Stomach smooth muscle (tissue), 2 donors: ENCODE data around the gene UGDH.

ENCODE experiments used
- H3K27ac ChIP-seq: one replicate; pipeline ENCODE4 v1.7.0; 2013; ENCODE audit warnings: mild to moderate bottlenecking, low read length, inconsistent platforms
- H3K27me3 ChIP-seq, 2 donors: one replicate each; pipeline ENCODE4 v1.7.0; 2013; ENCODE audit warnings: low read length in 2 of 2; ENCODE audit not compliant: insufficient read depth in 2 of 2, control insufficient read depth in 1 of 2
- H3K36me3 ChIP-seq, 2 donors: one replicate each; pipeline ENCODE4 v1.7.0; 2013; ENCODE audit warnings: low read length in 2 of 2; ENCODE audit not compliant: control insufficient read depth in 2 of 2, insufficient read depth in 2 of 2
- H3K4me1 ChIP-seq: one replicate; pipeline ENCODE4 v1.7.0; 2013; ENCODE audit warnings: low read length; ENCODE audit not compliant: control insufficient read depth, insufficient read depth
- H3K4me3 ChIP-seq, 2 donors: one replicate each; pipeline ENCODE4 v1.7.0; 2013; ENCODE audit warnings: low read length in 2 of 2
- H3K9ac ChIP-seq, 2 donors: one replicate each; pipeline ENCODE4 v1.7.0; 2013; ENCODE audit warnings: low read length in 2 of 2, mild to moderate bottlenecking in 1 of 2
- H3K9me3 ChIP-seq, 2 donors: one replicate each; pipeline ENCODE4 v1.7.0; 2013; ENCODE audit warnings: low read length in 2 of 2; ENCODE audit not compliant: control insufficient read depth in 2 of 2
- donor health status: healthy.
- donor health status: Pancreatic carcinoma.

Gene UGDH

DNA sequence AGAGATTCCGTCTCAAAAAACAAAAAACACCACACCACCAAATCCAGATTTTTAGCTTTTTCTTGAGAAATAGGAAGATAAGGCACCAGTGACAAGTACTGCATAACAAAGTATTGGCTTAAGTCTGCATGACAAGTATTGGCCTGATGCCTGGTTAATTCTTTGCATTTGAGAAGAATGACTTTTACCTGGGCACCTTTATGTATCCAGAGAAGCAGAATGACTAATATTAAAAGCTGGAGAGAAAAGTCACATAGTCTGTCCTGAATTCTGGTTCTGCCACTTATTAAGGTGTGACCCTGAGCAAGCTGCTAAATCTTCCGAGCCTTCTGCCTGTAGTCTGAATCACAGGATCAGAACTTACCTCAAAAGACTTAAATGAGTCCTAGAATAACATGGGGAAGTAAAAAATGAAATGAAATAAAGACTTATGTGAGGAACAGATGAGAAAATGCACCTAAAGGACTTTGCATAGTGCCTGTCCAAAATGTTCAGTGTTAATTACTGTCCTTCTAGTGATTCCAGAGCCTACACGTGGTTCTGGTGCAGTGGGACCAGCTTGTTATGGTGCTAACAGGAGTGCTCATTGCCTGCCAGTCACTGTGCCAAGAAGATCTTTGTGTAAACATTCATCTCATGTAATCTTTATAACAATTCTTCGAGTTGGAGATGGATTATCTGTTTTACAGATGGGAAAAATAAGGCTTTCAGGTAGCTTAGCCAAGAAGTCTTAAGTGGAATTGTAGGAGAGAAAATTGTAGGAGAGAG, 31.6 kb downstream of the UGDH start:
- Histone ChIP-seq H3K4me3 (no peak overlapping the region), H3K36me3 (peaks cover 3 to 7% of the 10 kb centered on the region in 2 donors), H3K9ac (no peak overlapping the region), H3K4me1 (no peaks in the 10 kb centered on the region), H3K27ac (no peak overlapping the region), H3K27me3 (no peaks in the 10 kb centered on the region), H3K9me3 (no peaks in the 10 kb centered on the region)

DNA sequence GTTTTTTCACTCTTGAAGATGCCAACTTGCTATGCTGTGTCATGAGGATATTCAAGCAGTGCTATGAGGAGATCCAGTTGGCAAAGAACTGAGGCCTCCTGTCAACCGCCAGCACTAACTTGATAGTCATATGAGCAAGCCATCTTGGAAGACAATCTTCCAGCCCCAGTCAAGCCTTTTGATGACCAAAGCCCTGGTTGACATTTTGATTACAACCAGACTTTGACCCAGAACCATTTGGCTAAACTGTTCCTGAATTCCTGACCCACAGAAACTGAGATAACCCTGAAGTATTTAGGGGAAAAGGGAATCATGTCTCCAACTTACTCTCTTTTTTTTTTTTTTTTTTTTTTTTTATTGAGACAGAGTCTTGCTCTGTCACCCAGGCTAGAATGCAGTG, 32.9 kb downstream of the UGDH start:
- peaks cover 3 to 5% of the 10 kb centered on the region in 2 donors for H3K36me3 ChIP-seq
- H3K27ac ChIP-seq, result no peak overlapping the region
- no peaks in the 10 kb centered on the region for H3K4me1 ChIP-seq
- H3K27me3 ChIP-seq, result no peaks in the 10 kb centered on the region
- no peak overlapping the region for H3K4me3 ChIP-seq
- no peaks in the 10 kb centered on the region for H3K9me3 ChIP-seq
- H3K9ac ChIP-seq, result no peak overlapping the region

DNA sequence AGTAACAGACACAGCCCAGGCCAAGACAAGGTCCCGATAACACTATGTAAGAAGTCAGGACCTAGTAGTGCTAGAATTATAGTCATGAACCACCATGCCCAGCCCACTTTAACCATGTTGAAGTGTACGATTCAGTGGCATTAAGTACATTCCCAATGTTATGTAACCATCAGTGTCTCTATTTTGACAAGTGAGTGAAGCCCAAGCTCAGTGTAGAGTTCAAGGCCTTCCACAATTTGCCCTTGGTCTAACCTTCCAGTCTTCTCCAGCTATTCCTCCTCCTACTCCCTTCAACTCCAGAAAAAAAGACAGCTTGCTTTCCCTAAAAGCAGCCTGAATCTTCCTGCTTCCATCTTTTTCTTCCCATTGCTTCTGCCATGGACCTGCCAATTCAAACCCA, 36.9 kb downstream of the UGDH start:
- H3K4me3 ChIP-seq, result no peak overlapping the region
- H3K9me3 ChIP-seq, result no peaks in the 10 kb centered on the region
- H3K9ac ChIP-seq, result no peak overlapping the region
- no peak overlapping the region for H3K27ac ChIP-seq
- no peaks in the 10 kb centered on the region for H3K36me3 ChIP-seq
- no peaks in the 10 kb centered on the region for H3K27me3 ChIP-seq
- no peaks in the 10 kb centered on the region for H3K4me1 ChIP-seq

DNA sequence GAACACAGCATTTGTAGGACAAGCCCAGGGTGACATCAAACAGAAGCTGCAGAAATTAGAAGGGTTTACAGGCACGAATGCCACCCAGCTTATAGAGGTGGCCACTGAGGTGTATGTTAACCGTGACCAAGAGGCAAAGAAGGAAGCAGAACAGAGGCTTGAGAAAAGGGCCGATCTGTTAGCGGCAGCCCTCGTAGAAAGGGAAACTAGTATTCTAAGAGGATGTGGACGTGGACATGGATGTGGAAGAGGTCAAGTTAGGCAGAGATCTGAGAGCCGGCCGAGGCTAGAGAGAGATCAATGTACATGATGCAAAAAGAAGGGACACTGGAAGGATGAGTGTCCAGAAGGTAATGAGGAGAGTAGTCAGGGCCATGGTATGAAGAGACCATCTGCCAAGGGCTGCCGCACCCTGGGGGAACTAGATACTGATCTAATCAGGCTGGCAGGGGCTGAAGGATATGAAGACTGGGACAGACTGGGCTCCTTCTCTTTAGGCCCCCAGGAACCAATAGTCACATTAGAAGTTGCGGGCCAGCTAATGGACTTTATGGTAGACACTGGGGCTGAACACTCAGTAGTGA, 40.9 kb downstream of the UGDH start:
- Histone ChIP-seq H3K9me3 (no peaks in the 10 kb centered on the region), H3K36me3 (no peaks in the 10 kb centered on the region), H3K27me3 (no peaks in the 10 kb centered on the region), H3K4me1 (no peaks in the 10 kb centered on the region), H3K27ac (no peak overlapping the region), H3K4me3 (no peak overlapping the region), H3K9ac (no peak overlapping the region)

DNA sequence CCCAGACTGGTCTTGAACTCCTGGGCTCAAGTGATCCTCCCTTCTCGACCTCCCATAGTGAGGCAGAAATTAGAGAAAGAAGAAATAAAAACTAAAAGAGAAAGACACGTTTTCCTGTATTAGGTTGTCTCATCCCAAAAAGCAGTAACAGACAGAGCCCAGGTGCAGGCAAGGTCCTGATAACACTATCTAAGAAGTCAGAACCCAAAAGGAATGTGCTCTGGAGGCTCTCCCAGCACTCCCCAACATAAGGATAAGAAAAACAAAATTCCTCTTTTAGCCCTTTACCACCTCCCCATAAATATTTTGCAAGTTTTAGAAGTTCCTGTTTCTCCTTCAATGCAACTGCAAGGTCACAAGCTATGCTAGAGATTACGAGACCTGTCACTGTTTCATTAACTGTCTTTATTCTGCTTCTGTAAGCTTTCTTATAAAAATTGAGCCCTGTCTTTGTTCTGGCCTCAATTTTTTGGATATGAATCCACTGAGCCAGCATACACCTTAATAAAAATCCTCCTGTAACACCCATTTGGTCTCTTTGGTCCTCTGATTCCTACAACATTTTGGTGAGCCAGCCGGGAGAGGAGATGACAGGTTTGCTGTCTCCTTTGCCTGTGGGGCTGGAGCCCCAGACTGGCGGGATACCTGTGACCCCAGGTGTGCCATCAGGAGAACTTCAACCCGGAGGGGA, 42.5 kb downstream of the UGDH start:
- Histone ChIP-seq H3K36me3 (no peaks in the 10 kb centered on the region), H3K27me3 (no peaks in the 10 kb centered on the region), H3K4me3 (no peak overlapping the region), H3K9me3 (no peaks in the 10 kb centered on the region), H3K27ac (no peak overlapping the region), H3K9ac (no peak overlapping the region), H3K4me1 (no peaks in the 10 kb centered on the region)

DNA sequence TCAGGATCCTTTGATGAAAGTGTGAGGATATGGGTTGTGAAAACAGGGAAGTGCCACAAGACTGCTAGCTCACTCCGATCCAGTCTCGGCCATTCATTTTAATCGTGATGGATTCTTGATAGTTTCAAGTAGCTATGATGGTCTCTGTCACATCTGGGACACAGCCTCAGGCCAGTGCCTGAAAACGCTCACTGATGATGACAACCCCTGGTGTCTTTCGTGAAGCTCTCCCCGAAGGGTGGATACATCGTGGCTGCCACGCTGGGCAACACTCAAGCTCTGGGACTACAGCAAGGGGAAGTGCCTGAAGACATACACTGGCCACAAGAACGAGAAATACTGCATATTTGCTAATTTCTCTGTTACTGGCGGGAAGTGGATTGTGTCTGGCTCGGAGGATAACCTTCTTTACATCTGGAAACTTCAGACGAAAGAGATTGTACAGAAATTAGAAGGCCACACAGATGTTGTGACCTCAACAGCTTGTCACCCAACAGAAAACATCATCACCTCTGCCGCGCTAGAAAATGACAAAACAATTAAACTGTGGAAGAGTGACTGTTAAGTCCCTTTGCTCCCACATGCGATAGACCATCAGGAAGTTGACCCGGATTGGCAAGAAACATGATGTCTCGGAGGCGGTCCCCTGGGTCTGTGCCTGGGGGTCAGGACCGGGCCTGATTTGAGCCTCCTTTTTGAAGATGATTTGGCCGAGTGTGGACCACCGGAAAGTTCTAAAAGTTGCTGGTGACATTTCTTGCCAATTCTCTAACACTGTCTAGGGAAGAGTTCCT, 46.1 kb downstream of the UGDH start:
- Histone ChIP-seq H3K4me1 (no peaks in the 10 kb centered on the region), H3K36me3 (peaks cover 2 to 6% of the 10 kb centered on the region in 2 donors), H3K27me3 (no peaks in the 10 kb centered on the region), H3K4me3 (no peak overlapping the region), H3K9me3 (no peaks in the 10 kb centered on the region), H3K27ac (no peak overlapping the region), H3K9ac (no peak overlapping the region)

DNA sequence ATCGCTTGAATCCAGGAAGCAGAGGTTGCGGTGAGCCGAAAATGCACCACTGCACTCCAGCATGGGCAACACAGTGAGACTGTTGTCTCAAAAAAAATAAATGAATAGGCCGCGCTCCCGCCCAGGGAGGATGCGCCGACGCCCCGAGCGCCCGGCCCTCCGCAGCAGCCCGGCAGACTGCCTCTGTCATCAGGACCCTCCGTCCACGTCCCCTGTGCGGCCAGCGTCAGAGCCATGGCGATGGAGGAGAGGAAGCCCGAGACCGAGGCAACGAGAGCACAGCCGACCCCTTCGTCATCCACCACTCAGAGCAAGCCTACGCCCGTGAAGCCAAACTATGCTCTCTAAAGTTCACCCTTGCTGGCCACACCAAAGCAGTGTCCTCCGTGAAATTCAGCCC, 47.0 kb downstream of the UGDH start:
- Histone ChIP-seq H3K9ac (no peak overlapping the region), H3K36me3 (peaks cover 2 to 7% of the 10 kb centered on the region in 2 donors), H3K9me3 (no peaks in the 10 kb centered on the region), H3K27me3 (no peaks in the 10 kb centered on the region), H3K4me1 (no peaks in the 10 kb centered on the region), H3K4me3 (no peak overlapping the region), H3K27ac (no peak overlapping the region)

DNA sequence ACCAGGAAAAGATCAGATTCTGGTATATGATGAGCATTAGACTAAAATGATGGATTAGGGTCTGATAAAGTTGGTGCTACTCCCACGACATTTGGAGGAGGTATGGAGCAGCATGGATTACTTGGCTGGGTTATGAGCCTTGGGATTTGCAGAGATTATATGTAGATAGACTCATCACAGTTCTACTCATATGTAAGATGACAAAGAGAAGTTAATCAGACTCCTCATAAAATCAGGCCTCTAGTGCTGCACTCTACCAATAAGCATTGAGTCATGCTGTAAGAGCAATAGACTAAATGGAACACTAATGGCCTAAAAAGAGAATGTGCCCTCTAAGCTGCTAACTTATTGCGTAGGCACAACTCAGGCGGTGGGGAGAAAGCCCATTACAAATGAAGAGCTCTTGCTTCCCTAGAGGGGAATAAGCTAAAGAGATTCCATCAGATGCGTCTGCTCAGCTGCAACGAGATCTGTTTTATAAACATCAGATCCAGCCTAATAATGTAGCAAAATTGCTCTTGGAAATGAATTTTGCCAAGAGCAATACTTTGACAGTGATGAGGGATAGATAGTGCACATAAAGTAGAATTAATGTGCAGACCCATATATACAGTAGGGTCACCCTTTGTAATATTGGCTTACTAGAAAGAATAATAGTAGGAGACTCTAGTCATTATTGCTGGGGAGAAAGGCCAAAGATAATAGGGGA, 50.9 kb downstream of the UGDH start:
- peaks cover 6 to 12% of the 10 kb centered on the region in 2 donors for H3K36me3 ChIP-seq
- no peak overlapping the region for H3K9ac ChIP-seq
- H3K4me1 ChIP-seq, result no peaks in the 10 kb centered on the region
- no peak overlapping the region for H3K4me3 ChIP-seq
- no peak overlapping the region for H3K27ac ChIP-seq
- H3K27me3 ChIP-seq, result no peaks in the 10 kb centered on the region
- H3K9me3 ChIP-seq, result no peaks in the 10 kb centered on the region

DNA sequence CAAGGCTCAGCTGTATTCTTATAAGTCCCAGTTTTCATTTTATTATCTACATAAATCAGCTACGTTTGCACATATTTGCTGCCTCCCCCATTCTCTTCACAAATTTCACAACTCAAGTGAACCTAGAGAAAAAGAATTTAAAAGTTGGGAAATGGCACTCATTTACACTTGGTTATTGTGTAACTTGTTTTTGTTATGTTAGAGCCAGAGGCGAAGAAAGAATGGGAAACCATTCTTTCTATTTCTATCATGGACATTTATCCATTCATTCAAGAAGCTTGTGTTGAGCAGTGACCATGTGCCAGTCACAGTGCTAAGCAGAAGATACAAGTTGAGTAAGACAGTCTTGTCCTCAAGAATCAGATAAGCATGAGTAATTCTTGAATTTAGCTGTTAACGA, 54.8 kb downstream of the UGDH start:
- Histone ChIP-seq H3K9ac (no peak overlapping the region), H3K36me3 (peaks cover 8 to 12% of the 10 kb centered on the region in 2 donors), H3K4me3 (no peak overlapping the region), H3K27me3 (no peaks in the 10 kb centered on the region), H3K27ac (no peak overlapping the region), H3K4me1 (no peaks in the 10 kb centered on the region), H3K9me3 (no peaks in the 10 kb centered on the region)

DNA sequence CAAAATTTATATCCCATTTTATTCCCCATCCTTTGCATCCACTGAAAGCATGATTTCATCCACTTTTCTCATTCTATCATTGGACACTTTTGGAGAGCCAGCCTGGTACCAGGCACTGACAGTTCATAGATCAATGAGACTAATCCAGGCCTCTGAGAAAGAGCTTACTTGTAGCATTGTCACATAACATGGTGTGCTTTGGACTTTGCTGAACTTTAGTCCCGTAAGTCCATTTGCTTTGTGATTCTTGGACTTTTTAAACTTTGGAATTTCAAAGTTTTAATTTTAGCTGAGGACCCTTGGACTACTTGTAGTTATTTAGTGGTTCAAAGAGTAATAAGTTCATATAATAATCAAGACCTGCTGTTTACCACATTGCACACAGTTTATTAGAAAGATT, 56.8 kb downstream of the UGDH start:
- Histone ChIP-seq H3K9ac (no peak overlapping the region), H3K36me3 (peaks cover 5 to 6% of the 10 kb centered on the region in 2 donors), H3K9me3 (no peaks in the 10 kb centered on the region), H3K27ac (no peak overlapping the region), H3K4me3 (no peak overlapping the region), H3K27me3 (no peaks in the 10 kb centered on the region), H3K4me1 (no peaks in the 10 kb centered on the region)
